Right lobe of liver (tissue), 4 donors: ENCODE results near the gene C1QTNF6.

Source experiments
- CTCF ChIP-seq, 4 donors: fragments of 200-600 bp in 3 of 4; fragments of 450-650 bp in 1 of 4; IDR thresholded peaks; one replicate each; pipeline versions ENCODE4 v1.5.1 to v1.8.0; 2016 to 2022; ENCODE audit warnings: antibody characterized with exemption in 4 of 4, mild to moderate bottlenecking in 2 of 4
- POLR2A ChIP-seq: fragments of 450-650 bp; IDR thresholded peaks from one replicate; pipeline ENCODE4 v1.6.1; 2017; ENCODE audit warnings: antibody characterized with exemption, mild to moderate bottlenecking
- donor health status: DM: no; HTN: no; CAD: no.
- donor health status: DM: no; HTN: no; CAD: no.
- donor health status: DM: no; HTN: yes; CAD: no.

DNA sequence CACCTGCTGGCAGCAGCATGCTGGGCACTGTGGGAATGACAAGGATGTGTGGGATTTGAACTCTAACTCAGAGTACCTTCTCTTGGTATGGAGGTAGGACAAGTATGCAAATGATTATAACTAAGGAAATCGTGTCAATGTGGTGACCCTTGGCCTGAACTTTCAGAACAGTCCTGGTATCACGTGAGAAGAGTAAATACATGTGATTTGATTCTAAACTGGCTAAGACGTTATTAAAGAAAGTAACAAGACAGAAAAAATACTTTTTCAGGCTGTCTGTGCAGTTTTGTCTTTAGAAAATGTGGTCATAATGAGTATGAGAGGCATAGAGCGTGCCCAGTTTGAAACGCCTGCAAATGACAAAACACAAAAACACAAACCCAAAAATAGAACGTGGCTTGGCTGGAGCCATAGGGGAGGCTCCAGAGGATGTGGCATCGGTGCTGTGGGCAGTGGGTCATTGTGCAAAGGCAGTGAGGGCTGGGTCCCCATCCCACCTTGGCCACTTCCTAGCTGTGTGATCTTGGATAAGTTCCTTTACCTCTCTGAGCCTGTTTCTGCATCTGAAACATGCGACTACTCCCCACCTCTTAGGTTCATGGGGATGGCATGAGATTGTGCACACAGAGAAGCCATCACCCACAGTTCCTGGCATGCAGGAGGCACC, 19.9 kb downstream of the C1QTNF6 start:
- TF ChIP-seq CTCF (IDR thresholded peaks at IDR 0.05) (peak in 1 of 4 donors; percentile 7), POLR2A (no peak)
